Bronchial epithelial cell (primary cell): Measurements from ENCODE around the gene TEX26. TPM values are rescaled to one million over a fixed set of nuclear protein-coding genes. Genes with fewer than 3 reads are reported as not detected.

Experiments
- DNase-seq: peaks from one replicate; pipeline ENCODE4 v3.0.0-alpha.2; 2010; ENCODE audit warnings: low read depth
- FAIRE-seq: peaks from 2 replicates; lab custom pipeline; 2011; peaks lifted over from hg19 to GRCh38; lab: Jason Lieb, UNC
- H3K27me3 ChIP-seq: 2 replicates; pipeline ENCODE4 v1.5.1; 2011; ENCODE audit warnings: low read length; ENCODE audit not compliant: control insufficient read depth, insufficient read depth
- H3K36me3 ChIP-seq: 2 replicates; pipeline ENCODE4 v1.5.1; 2011; ENCODE audit warnings: low read length; ENCODE audit not compliant: control insufficient read depth, insufficient read depth
- H3K4me3 ChIP-seq: 2 replicates; pipeline ENCODE4 v1.5.1; 2011; ENCODE audit warnings: mild to moderate bottlenecking, low read depth, low read length, control low read depth
- CTCF ChIP-seq: IDR thresholded peaks from 2 replicates; pipeline ENCODE4 v1.5.1; 2011; ENCODE audit warnings: mild to moderate bottlenecking, moderate library complexity, low read length, control low read depth, inconsistent platforms; ENCODE audit not compliant: insufficient read depth, severe bottlenecking
- total RNA-seq: library from RNA; depleted of rRNA; stranded (reverse); fragments of >200 nt; gene quantifications from 2 replicates; pipeline ENCODE4 v1.2.1, GENCODE V29; 2014

Gene TEX26
- total RNA-seq, 1 donor from 2014 or later, result not detected

DNA sequence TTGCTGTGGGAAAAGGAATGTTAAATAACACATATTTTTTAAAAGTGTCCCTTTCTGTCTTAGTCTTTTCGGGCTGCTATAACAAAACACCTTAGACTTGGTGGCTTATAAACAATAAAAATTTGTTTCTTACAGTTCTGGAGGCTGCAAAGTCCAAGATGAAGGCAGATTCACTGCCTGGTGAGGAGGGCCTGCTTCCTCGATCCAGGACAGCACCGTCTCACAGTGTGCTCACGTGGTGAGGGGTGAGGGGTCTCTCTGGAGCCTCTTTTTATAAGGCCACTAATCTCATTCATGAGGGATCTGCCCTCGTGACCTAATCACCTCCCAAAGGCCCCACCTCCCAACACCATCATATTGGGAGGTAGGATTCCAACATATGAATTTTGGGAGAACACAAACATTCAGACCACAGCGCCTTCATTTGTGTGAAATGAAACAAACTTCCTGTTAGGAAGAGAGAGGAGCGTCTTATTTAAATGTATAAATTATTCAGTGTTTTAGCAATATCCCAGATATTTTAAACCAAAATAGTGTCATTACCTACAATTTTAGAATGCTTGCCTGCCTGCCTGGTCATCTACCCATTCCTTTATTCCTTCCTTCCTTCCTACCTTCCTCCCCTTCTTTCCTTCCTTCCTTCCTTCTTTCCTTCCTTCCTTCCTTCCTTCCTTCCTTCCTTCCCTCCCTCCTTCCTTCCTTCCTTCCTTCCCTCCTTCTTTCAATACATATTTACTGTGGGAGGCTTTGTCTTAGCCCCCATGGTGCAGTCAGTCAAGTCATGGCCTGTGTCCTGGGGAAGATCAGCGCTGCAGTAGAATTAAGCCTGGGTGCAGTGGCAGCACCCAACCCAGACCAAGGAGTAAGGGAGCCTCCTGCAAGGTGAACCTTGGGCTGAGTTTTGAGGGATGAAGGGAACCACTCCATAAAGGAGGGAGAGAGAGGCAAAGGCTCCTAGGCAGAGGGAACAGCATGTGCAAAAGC, 84.2 kb downstream of the TEX26 start:
- H3K36me3 ChIP-seq, result no peaks in the 10 kb centered on the region
- no peak overlapping the region for H3K4me3 ChIP-seq
- FAIRE-seq, result no peak
- no peak for DNase-seq
- no peak for TF ChIP-seq CTCF
- no peaks in the 10 kb centered on the region for H3K27me3 ChIP-seq

GRCh38 chr13:31018511-31018910, 86.1 kb downstream of the TEX26 start:
- no peaks in the 10 kb centered on the region for H3K27me3 ChIP-seq
- DNase-seq (peak; percentile 44), FAIRE-seq (no peak)
- no peak for TF ChIP-seq CTCF
- no peaks in the 10 kb centered on the region for H3K36me3 ChIP-seq
- H3K4me3 ChIP-seq, result no peak overlapping the region

- Histone ChIP-seq H3K36me3 (no peaks in the 10 kb centered on the region), H3K27me3 (no peaks in the 10 kb centered on the region), H3K4me3 (no peak overlapping the region)
- FAIRE-seq (no peak), DNase-seq (no peak)
- TF ChIP-seq CTCF, result no peak
These were observed 88.5 kb downstream of the TEX26 start for GRCh38 chr13:31020996-31021395.

DNA sequence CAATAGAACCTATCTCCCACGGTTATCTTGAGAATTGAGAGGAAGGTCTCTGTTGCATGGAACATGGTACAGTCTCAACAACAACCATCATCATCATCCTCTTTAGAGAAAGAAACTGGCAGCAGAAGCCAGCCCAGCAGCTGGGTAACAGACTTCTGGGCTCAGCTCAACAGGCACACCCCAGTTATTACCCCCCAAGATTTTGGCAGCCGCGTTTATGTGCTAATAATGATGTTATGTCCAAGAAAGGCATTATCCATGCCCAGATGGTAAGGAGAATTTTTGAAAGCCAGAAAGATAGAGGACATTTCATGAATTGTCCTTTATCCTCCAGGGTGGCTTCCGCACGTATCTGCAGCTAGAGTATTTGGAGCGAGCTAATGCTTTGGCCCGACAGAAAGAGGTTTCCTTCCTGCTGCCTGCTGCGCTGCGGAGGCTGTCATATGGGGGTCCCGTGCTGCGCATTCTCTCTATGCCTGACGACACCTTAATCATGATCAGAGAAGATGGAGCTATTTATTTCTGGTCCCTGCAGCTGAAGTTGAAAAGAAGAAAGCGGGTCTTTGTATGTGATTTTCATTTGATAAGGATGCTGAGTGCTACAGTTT, 89.9 kb downstream of the TEX26 start:
- H3K36me3 ChIP-seq, result no peaks in the 10 kb centered on the region
- no peaks in the 10 kb centered on the region for H3K27me3 ChIP-seq
- no peak for TF ChIP-seq CTCF
- H3K4me3 ChIP-seq, result no peak overlapping the region
- no peak for DNase-seq
- FAIRE-seq, result no peak

DNA sequence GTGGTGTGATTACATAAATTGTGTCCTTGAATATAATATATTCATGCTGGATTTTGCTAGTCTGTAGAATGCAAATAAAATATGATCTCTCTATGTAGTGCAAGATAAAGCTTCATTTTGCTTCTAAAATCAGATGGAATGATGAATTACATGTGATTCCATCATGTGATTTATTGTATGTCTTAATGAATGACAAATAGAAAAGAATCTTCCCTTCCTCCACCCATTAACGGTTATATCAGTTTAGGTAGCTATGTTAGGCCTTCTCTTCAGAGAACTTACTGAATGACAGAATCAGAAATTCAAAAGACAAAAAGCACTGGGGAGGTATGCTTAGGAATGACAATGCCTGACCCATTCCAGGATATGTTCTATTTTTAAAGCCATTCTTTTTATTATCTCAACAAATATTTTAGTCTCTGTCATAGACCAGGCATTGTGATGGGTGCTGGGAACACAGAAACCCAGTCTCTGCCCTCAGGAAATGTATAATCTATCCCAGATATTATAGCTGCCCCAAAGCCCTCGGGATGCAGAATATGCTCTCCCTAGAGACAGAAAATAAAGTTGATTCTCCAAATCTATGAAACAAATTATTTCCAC, 90.6 kb downstream of the TEX26 start:
- FAIRE-seq, result no peak
- no peak overlapping the region for H3K4me3 ChIP-seq
- H3K36me3 ChIP-seq, result no peaks in the 10 kb centered on the region
- DNase-seq, result no peak
- TF ChIP-seq CTCF, result no peak
- no peaks in the 10 kb centered on the region for H3K27me3 ChIP-seq

Other genes starting within 250 kb of the TEX26 start
- gene ALOX5AP, start 197.1 kb upstream of the TEX26 start, total RNA-seq, result 0.51 TPM in 1 of 2 replicates, not detected in the other
- 0.53 TPM in 1 of 2 replicates, not detected in the other for gene MEDAG, start 26.4 kb upstream of the TEX26 start, total RNA-seq
- gene HSPH1, start 229.2 kb downstream of the TEX26 start, total RNA-seq, result 26.3 and 32.4 TPM in 2 replicates